NCI-H146 treated with DMSO at 0.1 percent for 48 hours (cell line): ENCODE measurements around the gene INSL3.

Experiments
- DNase-seq: peaks from one replicate; lab custom pipeline; 2025; ENCODE audit not compliant: unreplicated experiment; lab: John Stamatoyannopoulos, UW

The INSL3 gene, protein sequence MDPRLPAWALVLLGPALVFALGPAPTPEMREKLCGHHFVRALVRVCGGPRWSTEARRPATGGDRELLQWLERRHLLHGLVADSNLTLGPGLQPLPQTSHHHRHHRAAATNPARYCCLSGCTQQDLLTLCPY

DNA sequence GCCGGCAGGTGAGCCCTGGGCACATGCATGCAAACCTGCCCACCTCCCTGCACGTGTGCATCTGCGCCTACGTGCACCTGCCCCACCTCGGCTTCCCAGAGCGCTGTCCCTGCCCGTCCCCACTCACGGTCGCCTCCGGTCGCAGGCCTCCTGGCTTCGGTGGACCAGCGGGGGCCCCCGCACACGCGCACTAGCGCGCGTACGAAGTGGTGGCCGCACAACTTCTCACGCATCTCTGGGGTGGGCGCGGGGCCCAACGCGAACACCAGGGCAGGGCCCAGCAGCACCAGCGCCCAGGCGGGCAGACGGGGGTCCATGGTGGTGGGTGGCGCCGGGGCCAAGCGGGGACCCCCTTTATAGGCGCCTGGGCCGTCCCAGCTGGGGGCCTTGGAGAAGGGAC, at the start of gene INSL3:
Gene INSL3 (minus strand): TSS at position 330 of the 400 bp plus-strand sequence. CDS start 13 bp downstream, at position 317.
- no peak for DNase-seq

DNA sequence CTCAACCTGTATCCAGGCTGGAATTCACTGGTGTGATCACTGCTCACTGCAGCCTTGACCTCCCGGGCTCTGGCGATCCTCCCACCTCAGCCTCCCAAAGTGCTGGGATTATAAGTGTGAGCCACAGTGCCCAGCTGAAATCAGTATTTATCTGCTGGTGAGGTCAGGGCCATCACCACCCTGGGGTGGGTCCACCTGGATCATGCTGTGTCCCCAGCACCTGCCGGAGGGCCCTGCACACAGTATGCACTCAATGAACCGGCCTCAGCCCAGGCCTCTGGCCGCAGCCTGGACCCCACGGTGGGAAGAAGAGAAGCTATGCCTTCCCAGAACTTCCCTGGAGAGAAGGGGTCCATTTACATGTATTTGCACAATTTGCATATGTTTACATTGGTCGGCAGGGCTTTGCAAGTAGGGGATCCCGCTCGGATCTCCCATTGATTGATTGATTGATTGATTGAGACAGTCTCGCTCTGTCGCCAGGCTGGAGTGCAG, 47.8 kb upstream of the INSL3 start:
- DNase-seq, result no peak

DNA sequence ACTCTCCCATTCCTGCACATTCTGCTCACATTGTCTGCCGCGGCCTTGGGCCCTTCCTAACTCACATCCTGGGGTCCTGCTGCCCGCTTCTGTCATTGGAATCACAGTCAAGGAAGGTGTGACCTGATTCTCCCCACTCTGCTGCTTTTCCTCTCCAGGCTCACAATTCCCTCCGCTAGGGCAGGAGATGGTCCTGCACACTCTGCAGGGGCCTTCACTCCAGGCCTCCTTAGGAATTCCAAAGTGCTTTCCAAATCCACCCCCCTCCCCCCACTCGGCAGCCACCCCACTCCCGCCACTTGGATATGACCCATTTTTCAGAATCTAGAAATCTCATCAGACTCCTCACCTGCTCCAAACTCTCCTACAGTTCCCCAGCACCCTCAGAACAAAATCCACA, 47.4 kb upstream of the INSL3 start:
- DNase-seq, result no peak

DNA sequence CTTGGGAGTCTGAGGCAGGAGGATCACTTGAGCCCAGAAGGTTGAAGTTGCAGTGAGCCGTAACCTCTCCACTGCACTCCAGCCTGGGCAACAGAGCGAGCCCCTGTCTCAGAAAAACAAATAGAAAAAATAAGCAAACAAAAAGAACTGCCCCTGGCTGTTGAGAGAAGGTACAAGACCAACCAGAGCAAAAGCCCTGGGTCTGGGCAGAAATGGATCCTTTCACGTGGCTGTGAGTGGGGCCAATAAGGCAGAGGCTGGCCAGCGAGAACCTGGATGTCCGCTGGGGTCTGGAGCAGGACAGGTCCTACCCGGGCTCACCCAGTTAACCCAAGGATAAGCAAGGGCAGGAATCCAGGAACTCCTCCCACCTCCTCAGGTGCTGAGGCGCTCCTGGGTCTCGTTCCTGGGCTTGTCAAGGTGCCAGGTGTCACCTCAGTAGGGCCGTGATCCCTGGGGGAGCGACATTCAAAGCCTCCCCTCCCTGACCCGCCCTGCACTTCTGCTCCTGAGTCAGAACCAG, 45.7 kb upstream of the INSL3 start:
- no peak for DNase-seq

DNA sequence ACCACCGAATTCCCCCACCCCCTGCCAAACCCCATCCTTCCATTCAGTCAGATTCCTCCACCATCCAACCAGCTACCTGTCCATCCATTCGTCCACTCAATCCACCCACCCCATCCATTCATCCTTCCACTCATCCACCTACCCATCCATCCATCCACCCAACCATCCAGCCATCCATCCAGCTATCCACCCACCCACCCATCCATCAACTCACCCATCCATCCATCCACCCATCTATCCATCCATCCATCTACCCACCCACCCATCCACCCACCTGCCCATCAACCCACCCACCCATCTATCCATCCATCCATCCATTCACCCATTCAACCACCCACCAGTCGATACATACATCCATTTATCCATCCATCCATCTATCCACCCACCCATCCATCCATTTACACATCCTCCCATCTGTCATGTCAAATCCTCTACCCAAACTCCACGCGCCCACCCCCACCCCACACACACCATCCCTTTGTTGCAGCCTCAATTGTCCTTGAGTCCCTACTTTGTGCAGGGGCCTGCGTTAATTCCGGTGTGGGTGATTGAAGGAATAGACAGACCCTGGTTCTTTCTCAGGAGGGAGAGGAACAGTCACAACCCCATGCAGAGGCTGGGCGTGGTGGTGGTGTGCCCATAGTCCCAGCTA, 45.1 kb upstream of the INSL3 start:
- DNase-seq, result no peak

DNA sequence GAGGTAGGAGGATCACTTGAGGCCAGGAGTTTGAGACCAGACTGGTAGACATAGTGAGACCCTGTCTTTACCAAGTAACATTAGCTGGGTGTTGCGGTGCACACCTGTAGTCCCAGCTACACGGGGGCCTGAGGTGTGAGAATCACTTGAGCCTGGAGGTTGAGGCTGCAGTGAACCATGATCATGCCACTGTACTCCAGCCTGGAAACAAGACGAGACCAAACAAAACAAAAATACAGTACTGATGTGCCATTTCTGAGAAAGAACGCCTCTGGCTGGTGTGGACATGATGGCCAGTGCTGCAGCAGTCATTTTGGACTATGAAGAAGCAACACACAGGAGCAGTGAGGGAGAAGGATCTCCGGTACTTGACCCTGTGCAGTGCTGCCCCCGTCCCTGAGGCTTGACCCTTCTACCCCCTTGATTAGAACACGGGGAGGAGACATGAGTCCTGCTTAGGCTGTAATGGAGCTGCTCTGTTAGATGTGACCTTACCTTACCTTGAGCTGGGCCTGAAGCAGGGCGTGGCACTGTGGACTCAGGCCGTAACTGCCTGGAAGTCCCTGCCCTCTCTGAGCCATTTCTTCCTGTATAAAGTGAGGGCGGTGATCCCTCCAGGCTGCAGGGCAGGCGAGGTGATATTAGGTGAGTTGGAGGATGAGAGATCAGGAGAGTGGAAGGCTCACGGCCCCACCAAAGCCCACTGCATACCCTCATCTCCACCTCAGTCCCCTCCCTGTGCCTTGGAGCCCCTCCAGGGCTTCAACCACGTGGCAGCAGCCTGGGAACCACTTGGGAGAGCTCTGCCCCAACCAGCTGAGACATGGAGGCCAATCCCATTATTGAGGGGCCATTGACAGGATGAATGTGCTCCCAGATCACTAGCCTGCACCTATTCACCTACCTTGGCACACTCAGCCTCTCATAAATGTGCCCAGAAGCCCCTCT, 44.3 kb upstream of the INSL3 start:
- no peak for DNase-seq

DNA sequence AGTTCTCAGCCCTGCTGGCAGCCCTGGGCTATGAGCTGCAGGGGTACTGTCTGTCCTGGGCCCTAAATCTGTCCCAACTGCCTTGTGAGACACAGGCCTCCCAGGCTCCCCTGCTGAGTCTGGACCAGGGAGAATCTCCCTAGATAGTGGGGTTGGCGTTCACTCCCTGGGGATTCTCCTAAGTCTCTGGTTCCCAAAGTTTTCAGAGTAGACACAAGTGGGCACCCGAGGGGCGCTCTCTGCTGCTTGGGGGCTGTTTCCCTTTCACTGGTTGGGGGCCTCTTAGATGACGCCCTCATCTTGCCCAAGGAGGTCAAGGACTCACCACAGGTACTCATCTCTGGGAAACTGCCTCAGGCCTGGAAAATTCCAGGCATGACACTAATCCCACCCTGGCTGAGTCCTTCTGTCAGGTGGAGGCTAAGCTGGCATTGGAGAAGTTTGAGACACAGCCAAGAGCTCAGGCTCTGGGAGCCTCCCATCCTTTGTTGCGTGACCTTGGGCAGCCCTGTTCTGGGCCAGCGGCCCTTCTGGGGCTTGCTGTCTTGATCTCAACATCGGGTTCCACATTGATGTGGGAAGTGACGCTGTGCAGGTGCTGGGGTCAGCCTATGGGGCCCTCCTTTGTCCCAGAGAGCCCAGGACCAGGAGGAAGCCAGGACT, 42.3 kb upstream of the INSL3 start:
- DNase-seq, result no peak

DNA sequence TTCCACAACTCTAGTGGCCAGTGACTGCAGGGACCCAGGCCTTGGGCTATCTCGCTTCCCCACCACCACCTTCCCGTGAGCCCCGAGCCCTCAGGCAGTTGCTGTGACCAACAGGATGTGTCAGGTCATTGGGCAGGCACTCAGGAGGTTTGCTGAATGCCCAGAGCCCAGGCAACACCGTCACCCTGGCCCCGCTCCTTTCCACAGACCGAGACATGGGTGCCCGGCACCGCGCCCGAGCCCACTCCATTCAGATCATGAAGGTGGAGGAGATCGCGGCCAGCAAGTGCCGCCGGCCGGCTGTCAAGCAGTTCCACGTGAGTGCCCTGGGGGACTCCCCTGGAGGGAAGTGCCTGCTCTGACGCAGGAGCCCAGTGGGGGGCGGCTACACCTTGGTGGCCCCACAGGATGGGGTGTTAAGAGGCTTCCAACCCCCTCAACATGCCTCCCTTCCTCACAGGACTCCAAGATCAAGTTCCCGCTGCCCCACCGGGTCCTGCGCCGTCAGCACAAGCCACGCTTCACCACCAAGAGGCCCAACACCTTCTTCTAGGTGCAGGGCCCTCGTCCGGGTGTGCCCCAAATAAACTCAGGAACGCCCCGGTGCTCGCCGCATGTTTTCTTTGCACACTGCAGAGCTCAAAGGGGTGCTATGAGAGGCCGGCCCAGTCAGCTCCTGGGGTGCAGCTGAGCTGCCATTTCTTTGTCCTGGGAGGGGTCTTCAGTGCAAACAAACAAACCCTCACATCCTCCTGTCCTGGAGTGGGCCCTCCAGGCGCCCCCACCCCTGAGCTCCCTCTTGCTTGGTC, 41.6 kb upstream of the INSL3 start:
- no peak for DNase-seq

DNA sequence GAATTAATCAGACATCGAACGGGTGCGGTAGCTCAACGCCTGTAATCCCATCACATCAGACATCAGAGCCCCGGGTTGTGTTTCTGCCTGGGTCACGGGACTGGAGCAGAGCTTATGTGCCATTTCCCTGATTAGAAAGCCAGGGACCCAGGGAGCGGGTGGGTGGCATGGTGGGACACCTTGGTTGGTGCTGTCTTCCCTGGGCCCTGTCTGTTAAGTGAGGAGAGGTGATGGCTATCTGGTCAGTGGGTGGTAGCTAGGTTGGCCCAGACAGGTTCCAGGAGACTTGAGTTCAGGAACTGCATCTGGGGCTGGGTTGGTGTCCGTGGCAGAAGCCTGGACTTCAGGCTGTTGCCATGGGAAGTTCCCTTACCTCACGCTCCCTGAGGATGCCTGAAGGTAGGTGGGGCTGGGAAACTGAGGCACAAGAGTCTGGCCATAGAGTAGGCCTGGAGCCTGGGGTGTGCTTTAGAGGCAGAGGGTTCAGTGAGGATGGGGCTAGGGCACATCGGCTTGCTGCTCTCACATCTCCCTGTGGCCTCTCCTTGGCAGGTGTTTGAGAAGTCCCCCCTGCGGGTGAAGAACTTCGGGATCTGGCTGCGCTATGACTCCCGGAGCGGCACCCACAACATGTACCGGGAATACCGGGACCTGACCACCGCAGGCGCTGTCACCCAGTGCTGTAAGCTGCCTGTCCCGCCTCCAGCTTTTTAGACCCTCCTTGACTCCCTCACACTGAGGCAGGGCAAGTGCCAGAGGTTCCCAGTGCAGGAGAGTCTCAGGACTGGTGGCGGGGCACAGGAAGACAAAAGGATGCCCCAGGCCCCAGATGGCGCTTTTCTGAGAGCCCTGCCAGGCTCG, 40.5 kb upstream of the INSL3 start:
- DNase-seq, result no peak

DNA sequence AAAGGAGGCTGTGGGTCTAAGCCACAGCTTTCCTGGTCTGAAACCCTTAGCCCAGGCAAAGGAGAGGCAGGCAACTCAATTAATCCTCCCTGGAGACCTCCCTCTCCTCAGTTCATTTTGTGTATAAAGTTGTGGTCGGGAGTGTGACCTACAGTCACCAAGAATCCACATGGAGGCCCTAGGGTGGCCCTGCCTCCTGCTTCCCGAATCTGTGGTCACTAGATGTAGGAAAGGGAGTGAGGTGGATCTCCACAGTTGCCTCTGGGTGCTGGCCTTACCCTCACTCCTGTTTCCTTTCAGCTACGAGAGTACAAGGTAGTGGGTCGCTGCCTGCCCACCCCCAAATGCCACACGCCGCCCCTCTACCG, 39.7 kb upstream of the INSL3 start:
- DNase-seq, result no peak

DNA sequence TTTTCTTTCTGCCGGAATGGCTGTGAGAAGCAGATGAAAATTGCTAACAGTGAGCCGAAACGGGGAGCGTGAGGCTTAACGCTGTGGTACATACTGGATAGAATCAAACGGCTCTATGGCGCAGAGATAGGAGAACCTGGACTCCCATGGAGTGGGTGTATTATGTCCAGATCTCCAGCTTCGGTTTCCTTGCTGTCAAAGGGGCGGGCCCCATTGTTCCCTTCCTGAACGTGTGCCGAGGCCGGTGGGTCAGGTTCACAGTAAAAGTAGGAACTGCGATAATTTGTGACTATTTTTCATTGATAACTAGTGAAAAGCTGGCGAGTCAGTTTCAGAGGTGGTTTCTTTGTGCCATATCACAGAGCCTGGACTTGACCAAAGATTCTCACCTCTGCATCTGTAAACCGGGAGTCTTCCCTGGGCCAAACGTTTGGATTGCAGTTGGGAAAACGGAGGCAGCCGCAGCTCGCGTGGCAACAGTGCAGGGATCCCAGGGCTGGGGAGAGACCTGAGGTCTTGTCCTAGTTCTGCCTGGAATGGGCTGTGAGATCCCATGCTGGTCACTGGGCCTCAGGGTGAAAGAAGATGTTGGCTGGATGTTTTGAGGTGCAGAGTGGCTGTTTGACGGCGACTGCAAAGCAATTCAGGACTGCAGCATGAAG, 39.1 kb upstream of the INSL3 start:
- DNase-seq, result peak; percentile 20

DNA sequence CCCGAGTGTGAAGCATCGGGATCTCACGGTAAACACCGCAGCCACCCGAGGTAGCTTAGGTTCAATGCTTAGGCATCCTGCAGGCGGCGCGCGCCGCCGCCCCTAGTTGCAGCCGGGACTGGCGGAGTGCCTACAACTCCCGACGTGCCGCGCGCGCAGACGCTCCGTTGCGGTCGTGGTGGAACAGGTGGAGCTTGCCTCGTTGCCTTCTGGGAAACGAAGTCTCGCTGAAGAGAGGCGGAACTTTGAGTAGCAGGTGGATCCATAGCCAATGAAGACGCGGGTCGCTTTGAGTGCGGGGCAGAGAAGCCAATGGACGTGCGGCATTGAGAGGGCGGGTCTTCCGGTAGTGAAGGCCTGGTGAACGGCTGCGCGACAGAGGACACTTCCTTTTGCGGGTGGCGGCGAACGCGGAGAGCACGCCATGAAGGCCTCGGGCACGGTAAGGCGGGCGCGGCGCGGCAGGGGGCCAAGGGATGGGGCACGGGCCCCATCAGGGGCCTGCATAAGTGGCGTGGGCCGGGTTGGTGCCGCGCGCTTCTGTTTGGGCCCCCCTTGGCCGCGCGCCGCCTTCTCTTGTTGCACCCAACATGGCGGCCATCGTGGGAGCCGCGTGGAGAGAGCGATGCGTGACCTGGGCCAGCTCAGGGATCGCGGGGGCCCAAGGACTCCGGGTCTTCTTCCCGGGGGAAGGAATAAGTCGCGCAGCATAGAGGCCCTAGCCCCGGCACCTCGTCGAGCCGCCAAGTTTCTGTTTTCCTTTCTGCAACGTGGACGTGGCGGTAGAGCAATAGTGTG, 38.4 kb upstream of the INSL3 start, which contains the start of gene RPL18A:
Gene RPL18A (plus strand): TSS at position 378 of the 798 bp plus-strand sequence. CDS start 47 bp downstream, at position 425.
- peak; percentile 99 for DNase-seq

DNA sequence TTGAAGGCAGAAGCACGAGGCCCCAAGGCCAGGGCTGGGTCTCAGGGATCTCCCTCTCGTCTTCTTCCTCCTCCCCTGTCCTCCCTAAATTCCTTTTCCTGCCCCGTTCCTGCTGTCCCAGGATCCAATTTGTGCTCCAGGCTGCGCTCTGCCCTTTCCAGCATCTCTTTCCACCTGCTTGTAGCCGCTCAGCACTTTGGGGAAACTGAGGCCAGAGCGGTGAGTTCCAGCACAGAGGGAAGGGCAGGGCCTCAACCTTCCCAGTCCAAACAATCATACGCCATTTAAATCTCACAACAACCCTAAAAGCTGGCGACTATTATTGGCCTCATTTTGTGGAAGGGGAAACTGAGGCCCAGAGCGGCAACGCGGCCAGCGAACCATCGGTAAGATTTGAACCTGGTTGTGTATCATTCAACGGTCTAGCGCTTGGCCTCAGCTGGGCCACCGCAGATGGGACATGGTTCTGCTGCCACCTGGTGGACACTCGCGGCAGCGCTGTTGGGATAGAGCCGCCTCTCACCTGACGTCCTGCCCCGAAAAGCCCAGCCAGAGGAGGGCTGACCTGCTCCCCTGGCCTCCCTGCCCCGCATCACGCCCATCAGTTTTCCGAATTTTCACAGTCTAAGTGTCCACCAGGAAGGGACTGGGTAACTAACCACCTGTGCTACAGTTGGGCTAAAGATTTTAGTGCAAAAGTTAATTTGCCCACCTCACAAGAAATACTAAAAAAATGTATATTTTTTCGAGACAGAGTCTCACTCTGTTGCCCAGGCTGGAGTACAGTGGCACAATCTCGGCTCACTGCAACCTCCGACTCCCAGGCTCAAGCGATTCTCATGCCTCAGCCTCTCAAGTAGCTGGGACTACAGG, 34.2 kb upstream of the INSL3 start:
- DNase-seq, result peak; percentile 34

DNA sequence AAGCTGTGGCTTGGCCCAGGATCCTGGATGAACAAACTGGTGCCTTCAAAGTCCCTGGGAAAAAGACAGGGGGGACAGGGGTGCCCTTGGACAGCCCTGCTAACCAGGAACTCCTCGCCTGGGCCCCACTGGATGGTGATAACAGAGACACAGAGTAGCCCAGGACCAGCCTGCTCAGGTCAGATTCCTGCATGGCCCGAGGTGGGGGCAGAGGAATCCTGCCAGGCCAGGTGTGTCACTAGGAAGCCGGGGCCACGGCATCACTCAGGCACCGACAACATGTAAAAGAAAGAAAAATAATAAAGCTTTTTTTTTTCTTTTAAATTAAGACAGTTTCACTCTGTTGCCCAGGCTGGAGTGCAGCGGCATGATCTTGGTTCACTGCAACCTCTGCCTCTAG, 32.7 kb upstream of the INSL3 start:
- DNase-seq, result no peak

DNA sequence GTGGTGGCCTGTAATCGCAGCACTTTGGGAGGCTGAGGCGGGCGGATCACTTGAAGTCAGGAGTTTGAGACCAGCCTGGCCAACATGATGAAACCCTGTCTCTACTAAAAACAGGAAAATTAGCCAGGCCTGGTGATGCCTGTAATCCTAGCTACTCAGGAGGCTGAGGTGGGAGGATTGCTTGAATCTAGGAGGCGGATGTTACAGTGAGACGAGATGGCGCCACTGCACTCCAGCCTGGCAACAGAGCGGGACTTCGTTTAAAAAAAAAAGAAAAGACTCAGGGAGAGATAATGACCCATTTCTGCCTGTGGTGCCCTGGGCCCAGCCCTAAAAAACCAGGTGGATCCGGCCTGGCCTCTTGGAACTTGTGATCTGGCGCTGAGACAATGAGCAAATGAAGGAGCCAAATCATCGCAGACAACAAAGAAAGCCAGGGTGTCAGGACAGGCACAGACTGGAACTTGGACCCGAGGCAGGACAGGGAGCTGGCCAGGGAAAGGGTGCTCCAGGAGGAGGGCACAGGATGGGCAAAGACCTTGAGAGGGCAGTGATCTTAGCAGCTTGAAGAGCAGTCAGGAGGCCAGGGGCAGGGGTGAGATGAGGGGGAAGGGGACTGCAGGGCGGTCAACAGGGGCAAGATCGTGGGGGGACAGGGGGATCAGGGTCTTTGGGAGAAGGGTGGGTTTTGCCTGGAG, 27.4 kb upstream of the INSL3 start:
- DNase-seq, result no peak
